ENCODE measurements around the gene TBC1D10A.

DNA sequence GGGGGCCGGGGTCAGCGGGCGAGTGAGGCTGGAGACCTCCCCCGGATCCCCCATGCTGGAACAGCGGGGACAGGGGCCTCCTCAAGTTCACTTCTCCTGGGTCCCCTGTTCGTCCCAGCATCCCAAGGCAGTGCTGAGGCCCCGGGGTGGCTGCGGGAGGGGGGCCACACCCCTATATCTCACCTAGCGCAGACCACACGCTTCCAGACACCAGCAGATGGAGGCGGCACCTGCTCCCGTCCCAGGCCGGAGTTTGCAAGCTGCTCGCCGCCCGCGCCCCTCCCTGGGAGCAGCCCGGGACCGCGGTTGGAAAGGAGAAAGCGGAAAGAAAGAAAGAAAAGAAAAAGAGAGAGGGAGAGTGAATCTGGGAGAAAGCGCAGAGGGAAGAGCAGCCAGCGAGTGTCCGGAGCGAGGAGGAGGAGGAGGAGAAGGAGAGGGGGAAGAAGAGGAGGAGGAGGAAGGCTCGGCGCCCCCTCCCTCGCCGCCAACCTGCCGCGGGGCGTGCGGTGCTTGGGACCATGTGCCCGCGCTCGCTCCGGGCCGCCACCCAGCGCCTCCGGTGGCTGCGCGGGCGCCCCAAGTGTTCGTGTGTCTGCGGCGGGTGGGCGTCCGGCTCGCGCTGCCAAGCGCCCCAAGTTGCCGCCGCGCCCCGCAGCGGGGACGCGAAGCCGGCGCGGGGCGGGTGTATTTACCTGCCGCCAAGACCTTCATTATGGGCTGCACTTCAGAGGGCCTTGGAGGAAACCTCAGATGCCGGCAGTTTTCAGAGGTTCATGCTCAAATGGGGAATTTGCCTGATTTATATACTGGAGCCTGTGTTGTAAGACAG is 80.5 kb downstream of the TBC1D10A start, which contains the start of gene LIF:
- no peak for TF ChIP-seq CTCF (IDR thresholded peaks at IDR 0.05 in 2 of 3, conservative IDR thresholded peaks at IDR 0.05 in 1 of 3; ENCODE audit: borderline replicate concordance in 1 of 3, insufficient read depth in 1 of 3, low read depth in 2 of 3, low read length in 2 of 3)
- TF ChIP-seq, protein P1, sequence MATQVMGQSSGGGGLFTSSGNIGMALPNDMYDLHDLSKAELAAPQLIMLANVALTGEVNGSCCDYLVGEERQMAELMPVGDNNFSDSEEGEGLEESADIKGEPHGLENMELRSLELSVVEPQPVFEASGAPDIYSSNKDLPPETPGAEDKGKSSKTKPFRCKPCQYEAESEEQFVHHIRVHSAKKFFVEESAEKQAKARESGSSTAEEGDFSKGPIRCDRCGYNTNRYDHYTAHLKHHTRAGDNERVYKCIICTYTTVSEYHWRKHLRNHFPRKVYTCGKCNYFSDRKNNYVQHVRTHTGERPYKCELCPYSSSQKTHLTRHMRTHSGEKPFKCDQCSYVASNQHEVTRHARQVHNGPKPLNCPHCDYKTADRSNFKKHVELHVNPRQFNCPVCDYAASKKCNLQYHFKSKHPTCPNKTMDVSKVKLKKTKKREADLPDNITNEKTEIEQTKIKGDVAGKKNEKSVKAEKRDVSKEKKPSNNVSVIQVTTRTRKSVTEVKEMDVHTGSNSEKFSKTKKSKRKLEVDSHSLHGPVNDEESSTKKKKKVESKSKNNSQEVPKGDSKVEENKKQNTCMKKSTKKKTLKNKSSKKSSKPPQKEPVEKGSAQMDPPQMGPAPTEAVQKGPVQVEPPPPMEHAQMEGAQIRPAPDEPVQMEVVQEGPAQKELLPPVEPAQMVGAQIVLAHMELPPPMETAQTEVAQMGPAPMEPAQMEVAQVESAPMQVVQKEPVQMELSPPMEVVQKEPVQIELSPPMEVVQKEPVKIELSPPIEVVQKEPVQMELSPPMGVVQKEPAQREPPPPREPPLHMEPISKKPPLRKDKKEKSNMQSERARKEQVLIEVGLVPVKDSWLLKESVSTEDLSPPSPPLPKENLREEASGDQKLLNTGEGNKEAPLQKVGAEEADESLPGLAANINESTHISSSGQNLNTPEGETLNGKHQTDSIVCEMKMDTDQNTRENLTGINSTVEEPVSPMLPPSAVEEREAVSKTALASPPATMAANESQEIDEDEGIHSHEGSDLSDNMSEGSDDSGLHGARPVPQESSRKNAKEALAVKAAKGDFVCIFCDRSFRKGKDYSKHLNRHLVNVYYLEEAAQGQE (IDR thresholded peaks at IDR 0.05; ENCODE audit: low read depth): no peak

Measured in HCT116 (cell line).